ENCODE data around the gene ERBB3.

Gene ERBB3

GRCh38 chr12:56080556-56081138 is 682 bp downstream of the ERBB3 start:
- DNase-seq, result no peak

- DNase-seq, result no peak
Measured at GRCh38 chr12:56081393-56082347, 1.7 kb downstream of the ERBB3 start.

GRCh38 chr12:56082382-56082781 is 2.4 kb downstream of the ERBB3 start:
- DNase-seq, result no peak

GRCh38 chr12:56082967-56083366 is 3.0 kb downstream of the ERBB3 start:
- DNase-seq, result no peak

- peak; percentile 65 for DNase-seq
Measured at GRCh38 chr12:56084958-56085543, 5.1 kb downstream of the ERBB3 start.

GRCh38 chr12:56086096-56086495 is 6.1 kb downstream of the ERBB3 start:
- no peak for DNase-seq

GRCh38 chr12:56086608-56087007 is 6.6 kb downstream of the ERBB3 start:
- no peak for DNase-seq

GRCh38 chr12:56087220-56087619 is 7.3 kb downstream of the ERBB3 start:
- DNase-seq, result no peak

GRCh38 chr12:56097738-56098137 is 17.8 kb downstream of the ERBB3 start:
- no peak for DNase-seq

- DNase-seq, result no peak
Measured at GRCh38 chr12:56098592-56098991, 18.6 kb downstream of the ERBB3 start.

GRCh38 chr12:56099787-56100186 is 19.8 kb downstream of the ERBB3 start:
- DNase-seq, result no peak

GRCh38 chr12:56101045-56101444 is 21.1 kb downstream of the ERBB3 start:
- DNase-seq, result no peak

GRCh38 chr12:56102683-56103065 is 22.7 kb downstream of the ERBB3 start:
- no peak for DNase-seq

GRCh38 chr12:56103066-56103711 is 23.2 kb downstream of the ERBB3 start:
- no peak for DNase-seq

- DNase-seq, result no peak
Measured at GRCh38 chr12:56103823-56104108, 23.8 kb downstream of the ERBB3 start.

GRCh38 chr12:56104109-56104814 is 24.3 kb downstream of the ERBB3 start, which contains the start of gene PA2G4:
Gene PA2G4, plus strand, starts transcription at chr12:56104559. Its CDS starts 179 bp downstream, at chr12:56104738.
- peak; percentile 98 for DNase-seq

- DNase-seq, result peak; percentile 69
Measured at GRCh38 chr12:56104815-56105608, 25.0 kb downstream of the ERBB3 start.

- DNase-seq, result no peak
Measured at GRCh38 chr12:56105609-56105902, 25.6 kb downstream of the ERBB3 start.

- no peak for DNase-seq
Measured at GRCh38 chr12:56107242-56107641, 27.3 kb downstream of the ERBB3 start.

- DNase-seq, result no peak
Measured at GRCh38 chr12:56110571-56110970, 30.6 kb downstream of the ERBB3 start.

- DNase-seq, result no peak
Measured at GRCh38 chr12:56114084-56114483, 34.1 kb downstream of the ERBB3 start.

- DNase-seq, result no peak
Measured at GRCh38 chr12:56115329-56115728, 35.4 kb downstream of the ERBB3 start.

Data from activated effector memory CD4-positive, alpha-beta T cell treated with anti-CD3 and anti-CD28 coated beads, Interleukin-2, amount 50 U/mL, for 16 hours (primary cell).